GM18951 (cell line): ENCODE results near the gene VIL1.

ENCODE experiments used
- POLR2A ChIP-seq: IDR thresholded peaks from 4 replicates; pipeline ENCODE4 v1.6.1; 2011; ENCODE audit warnings: mild to moderate bottlenecking; ENCODE audit not compliant: insufficient read length, insufficient read depth; ENCODE audit errors: extremely low read depth
- in situ Hi-C: fragments of 300-500 bp; cut with MboI; formaldehyde crosslinking; loops from one replicate; pipeline ENCODE4 v1.12.0; 2022; ENCODE audit warnings: low sequenced_read_pairs, mixed read lengths, inconsistent platforms; ENCODE audit not compliant: unreplicated experiment

VIL1 gene

GRCh38 chr2:218405086-218405745 is 13.7 kb upstream of the VIL1 start:
- TF ChIP-seq POLR2A, result no peak
- in situ Hi-C loops, result loop anchor here (25.0 kb wide), 1 partner anchor 432 kb away; the partner anchor contains the start of gene PRKAG3

- TF ChIP-seq POLR2A, result no peak
- in situ Hi-C loops, result loop anchor here (25.0 kb wide), 1 partner anchor 432 kb away; the partner anchor contains the start of gene PRKAG3
These were observed 13.1 kb upstream of the VIL1 start for GRCh38 chr2:218405746-218406208.

- in situ Hi-C loops, result loop anchor here (25.0 kb wide), 1 partner anchor 431 kb away; the partner anchor contains the start of gene PRKAG3
These were observed 12.5 kb upstream of the VIL1 start for GRCh38 chr2:218406209-218406948.

GRCh38 chr2:218406949-218407618 is 11.8 kb upstream of the VIL1 start:
- in situ Hi-C loops, result loop anchor here (25.0 kb wide), 1 partner anchor 430 kb away; the partner anchor contains the start of gene PRKAG3

More at GRCh38 chr2:218406209-218406948, 12.5 kb upstream of the VIL1 start:
- peak; percentile 47 for TF ChIP-seq POLR2A

GRCh38 chr2:218407717-218408116 is 11.2 kb upstream of the VIL1 start:
- in situ Hi-C loops, result loop anchor here (25.0 kb wide), 1 partner anchor 430 kb away; the partner anchor contains the start of gene PRKAG3
- no peak for TF ChIP-seq POLR2A

More at GRCh38 chr2:218406949-218407618, 11.8 kb upstream of the VIL1 start:
- no peak for TF ChIP-seq POLR2A

GRCh38 chr2:218418321-218418716 is 604 bp upstream of the VIL1 start:
- in situ Hi-C loops, result loop anchor here (5.0 to 25.0 kb wide), 2 partner anchors 229 to 419 kb away; partner anchors contain the start of gene PRKAG3
- no peak for TF ChIP-seq POLR2A

- no peak for TF ChIP-seq POLR2A
- in situ Hi-C loops, result loop anchor here (5.0 to 25.0 kb wide), 2 partner anchors 228 to 418 kb away; partner anchors contain the start of gene PRKAG3
These were observed 800 bp downstream of the VIL1 start for GRCh38 chr2:218419630-218420216.

GRCh38 chr2:218421027-218421426 is 2.1 kb downstream of the VIL1 start:
- in situ Hi-C loops, result loop anchor here (25.0 kb wide), 1 partner anchor 416 kb away; the partner anchor contains the start of gene PRKAG3

GRCh38 chr2:218422403-218423086 is 3.6 kb downstream of the VIL1 start:
- TF ChIP-seq POLR2A, result no peak
- in situ Hi-C loops, result loop anchor here (25.0 kb wide), 1 partner anchor 415 kb away; the partner anchor contains the start of gene PRKAG3

More at GRCh38 chr2:218421027-218421426, 2.1 kb downstream of the VIL1 start:
- TF ChIP-seq POLR2A, result no peak

- no peak for TF ChIP-seq POLR2A
- in situ Hi-C loops, result loop anchor here (25.0 kb wide), 1 partner anchor 414 kb away; the partner anchor contains the start of gene PRKAG3
These were observed 4.7 kb downstream of the VIL1 start for GRCh38 chr2:218423584-218423983.

- in situ Hi-C loops, result no loop called here
- TF ChIP-seq POLR2A, result no peak
These were observed 6.6 kb downstream of the VIL1 start for GRCh38 chr2:218425531-218425930.

- in situ Hi-C loops, result no loop called here
- TF ChIP-seq POLR2A, result no peak
These were observed 8.8 kb downstream of the VIL1 start for GRCh38 chr2:218427741-218428140.
